Measurements from ENCODE around the gene ZKSCAN8.
A peak's percentile ranks its signal among the peaks of the same experiment; 100 is the strongest.

DNA sequence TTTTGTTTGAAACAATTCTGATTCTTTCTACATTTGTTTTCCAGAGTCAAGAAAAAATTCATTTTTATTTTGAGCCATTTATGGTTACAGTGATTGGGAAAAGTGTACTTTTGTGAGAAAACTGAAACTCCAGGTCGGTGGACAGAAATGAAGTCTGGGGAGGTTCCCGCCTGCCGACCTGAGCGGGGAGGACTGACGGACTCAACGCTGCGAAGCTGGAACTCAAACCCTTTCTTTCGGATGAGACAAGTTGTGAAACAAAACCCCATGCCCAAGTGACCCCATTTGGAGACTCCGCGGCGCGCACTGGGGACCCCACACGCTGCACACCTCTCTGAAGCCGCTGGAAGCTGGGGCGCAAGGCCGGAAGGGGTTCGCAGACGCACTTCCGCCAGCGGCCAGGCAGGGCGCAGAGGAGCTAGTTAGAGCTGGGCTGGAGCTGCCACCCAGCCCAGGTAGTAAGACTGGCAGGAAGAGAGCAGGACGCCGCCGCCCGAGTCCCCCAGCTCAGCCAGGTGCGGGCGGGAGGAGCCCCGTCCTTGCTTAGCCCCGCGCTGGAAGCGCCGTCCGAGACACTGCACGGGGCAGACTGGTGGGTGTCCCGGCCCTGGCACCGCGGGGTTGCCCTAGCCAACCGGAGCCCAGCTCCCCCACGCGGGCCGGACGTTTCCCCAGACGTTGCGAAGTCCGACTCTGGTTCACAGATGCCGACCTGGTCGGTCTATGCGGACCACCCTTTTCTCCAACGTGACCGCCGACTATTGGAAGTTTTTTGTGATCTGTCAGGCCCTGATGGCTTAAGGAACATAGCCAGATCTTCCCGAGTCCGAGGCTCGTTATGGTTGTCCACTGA, 37.1 kb upstream of the ZKSCAN8 start:
- no peak for TF ChIP-seq EZH2 (IDR thresholded peaks at IDR 0.05; ENCODE audit: borderline replicate concordance, insufficient read depth, low read depth, low read length, poor library complexity, severe bottlenecking)
- TF ChIP-seq, protein P1, sequence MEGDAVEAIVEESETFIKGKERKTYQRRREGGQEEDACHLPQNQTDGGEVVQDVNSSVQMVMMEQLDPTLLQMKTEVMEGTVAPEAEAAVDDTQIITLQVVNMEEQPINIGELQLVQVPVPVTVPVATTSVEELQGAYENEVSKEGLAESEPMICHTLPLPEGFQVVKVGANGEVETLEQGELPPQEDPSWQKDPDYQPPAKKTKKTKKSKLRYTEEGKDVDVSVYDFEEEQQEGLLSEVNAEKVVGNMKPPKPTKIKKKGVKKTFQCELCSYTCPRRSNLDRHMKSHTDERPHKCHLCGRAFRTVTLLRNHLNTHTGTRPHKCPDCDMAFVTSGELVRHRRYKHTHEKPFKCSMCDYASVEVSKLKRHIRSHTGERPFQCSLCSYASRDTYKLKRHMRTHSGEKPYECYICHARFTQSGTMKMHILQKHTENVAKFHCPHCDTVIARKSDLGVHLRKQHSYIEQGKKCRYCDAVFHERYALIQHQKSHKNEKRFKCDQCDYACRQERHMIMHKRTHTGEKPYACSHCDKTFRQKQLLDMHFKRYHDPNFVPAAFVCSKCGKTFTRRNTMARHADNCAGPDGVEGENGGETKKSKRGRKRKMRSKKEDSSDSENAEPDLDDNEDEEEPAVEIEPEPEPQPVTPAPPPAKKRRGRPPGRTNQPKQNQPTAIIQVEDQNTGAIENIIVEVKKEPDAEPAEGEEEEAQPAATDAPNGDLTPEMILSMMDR (IDR thresholded peaks at IDR 0.05) = peak; percentile 79
